GM15510 (cell line): ENCODE results near the gene POP4.

Experiments
- POLR2A ChIP-seq: IDR thresholded peaks from 3 replicates; pipeline ENCODE4 v1.6.1; 2011; ENCODE audit warnings: borderline replicate concordance; ENCODE audit not compliant: insufficient read length; ENCODE audit errors: extremely low read depth

The POP4 gene

DNA sequence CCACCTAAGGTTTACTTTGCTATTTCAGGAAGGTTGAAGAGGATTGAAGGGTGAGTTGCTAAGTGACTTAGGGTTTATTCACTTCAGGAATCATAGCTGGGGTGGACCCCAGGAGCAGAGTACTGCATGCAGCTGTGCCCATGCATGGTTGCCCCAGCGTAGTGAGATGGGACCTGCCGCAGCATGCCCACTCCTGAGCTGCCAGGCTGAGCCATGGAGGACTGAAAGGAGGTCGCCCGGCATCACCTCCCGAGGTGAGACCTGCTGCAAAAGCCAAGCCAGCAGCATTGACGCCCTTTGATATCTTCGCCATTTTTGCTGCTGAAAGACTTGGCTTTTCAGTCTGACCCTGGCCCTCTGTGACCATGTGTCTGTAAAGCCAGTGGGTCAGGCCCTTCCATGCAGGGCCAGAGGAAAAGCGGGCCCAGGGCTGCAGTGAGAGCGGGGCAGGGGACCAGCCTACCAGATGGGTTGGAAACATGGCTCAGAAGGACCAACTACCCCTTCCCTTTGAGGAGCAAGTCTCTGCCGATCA lies 9.9 kb downstream of the POP4 start:
- no peak for TF ChIP-seq POLR2A

DNA sequence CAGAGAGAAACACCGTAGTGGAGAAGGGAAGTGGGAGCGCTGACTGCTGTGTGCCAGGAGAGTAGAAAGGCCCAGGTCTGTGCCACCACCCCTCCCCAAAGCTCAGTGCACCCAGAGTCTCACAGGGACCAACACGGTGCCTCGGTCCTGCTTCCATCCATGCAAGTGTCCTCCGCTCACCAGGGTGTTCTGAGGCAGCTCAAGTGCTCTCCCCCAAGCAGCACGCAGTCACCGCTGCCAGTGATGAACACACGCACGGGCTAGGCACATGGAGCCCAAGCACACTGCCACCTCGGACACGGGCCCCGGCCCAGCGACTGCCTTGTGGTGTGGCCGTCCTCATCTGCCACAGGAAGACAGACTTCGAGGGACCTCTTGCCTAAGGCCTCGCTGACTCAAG lies 10.5 kb downstream of the POP4 start:
- TF ChIP-seq POLR2A, result no peak

DNA sequence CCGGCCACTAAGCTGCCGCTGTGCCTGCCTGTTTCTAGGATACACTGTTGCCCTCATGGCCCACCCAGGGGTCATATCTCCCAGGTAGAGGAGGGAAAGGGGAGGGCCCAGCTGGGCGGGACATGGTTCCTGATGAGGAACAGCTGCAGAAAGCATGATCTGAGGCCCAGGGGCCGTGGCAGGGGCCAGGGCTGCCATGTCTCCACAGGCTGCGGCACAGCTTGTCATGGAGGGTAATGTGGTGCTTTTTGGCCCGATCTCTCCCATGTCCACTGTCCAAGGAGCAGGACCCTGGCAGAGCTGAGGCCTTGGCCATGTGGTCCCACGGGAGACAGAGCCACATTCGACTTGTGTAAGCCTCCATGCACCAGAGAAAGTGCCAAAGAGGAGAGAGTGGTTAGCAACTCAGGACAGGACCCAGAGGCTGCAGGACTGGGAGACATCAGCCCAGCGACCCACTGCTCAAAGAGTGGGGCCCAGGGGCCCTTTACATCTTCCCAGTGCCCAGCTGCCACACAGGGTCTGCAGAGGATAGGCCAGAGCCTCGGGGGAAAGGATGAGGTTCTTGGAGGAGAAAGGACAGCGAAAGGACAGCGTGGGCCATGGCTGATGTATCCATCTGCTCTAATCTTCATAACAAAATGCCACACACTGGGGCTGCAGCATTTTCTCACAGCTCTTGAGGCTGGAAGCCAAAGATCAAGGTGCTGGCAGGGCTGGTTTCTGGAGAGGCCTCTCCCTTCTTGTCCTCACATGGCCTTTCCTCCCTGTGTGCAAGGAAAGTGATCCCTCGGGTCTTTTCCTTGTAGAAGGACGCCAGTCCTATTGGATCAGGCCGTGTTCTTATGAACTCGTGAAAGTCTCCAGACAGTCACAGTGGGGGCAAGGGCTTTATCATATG lies 11.5 kb downstream of the POP4 start:
- TF ChIP-seq POLR2A, result no peak

DNA sequence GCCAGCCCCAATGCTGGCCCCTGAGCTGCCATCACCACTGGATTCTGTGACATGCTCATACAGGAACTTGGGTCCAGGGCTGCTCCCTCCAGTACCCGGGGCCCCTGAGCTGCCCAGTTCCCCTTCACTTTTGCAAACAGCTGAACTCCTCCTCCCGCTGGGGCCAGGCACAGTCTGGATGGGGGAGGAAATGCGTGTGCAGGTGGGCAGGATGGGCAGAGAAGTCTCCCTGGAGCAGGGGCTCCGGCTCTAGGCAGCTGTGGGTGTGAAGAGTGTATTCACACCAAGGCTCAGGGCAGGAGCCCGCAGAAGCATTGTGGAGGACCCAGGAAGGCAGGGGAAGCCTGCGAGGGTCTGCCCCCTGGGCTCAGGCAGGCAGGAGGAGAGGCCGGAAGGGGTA lies 12.4 kb downstream of the POP4 start:
- TF ChIP-seq POLR2A, result no peak

DNA sequence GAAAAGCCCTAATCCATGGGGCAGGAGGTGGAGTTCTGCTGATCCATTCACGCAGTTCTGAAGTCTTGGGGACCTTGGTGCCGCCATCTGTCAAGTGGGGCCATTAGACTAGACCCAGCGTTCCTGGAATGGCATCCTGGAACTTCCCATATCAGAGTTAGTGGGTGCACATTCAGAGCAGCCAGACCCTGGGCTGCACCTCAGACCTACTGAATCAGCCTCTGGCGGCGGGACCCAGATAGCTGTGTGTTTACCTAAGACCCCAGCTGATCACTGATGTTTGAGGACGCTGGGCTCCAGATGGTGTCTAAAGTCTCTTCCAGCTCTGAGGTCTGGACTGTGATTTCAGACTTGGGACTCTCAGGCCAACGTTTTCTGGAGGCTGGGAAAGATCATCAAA lies 12.8 kb downstream of the POP4 start:
- TF ChIP-seq POLR2A, result no peak

DNA sequence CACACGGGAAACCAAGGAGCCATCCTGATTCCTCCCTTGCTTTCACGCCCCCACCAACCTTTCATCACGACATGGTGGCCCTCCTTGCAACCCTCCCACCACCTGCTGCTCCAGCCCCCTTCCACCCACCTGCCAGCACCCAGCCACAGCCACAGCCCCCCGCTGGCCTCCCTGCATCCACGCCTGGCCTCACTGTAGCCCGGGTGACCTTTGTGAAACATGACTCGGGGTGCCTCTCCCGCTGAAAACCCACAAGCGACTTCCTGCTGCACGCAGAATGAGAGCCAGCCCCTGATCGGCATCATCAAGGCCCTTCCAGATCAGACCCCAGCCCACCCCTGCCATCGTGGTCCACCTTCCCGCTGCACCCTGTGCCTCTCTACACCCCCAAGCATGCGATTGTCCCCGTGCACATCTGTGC lies 14.9 kb downstream of the POP4 start:
- no peak for TF ChIP-seq POLR2A

DNA sequence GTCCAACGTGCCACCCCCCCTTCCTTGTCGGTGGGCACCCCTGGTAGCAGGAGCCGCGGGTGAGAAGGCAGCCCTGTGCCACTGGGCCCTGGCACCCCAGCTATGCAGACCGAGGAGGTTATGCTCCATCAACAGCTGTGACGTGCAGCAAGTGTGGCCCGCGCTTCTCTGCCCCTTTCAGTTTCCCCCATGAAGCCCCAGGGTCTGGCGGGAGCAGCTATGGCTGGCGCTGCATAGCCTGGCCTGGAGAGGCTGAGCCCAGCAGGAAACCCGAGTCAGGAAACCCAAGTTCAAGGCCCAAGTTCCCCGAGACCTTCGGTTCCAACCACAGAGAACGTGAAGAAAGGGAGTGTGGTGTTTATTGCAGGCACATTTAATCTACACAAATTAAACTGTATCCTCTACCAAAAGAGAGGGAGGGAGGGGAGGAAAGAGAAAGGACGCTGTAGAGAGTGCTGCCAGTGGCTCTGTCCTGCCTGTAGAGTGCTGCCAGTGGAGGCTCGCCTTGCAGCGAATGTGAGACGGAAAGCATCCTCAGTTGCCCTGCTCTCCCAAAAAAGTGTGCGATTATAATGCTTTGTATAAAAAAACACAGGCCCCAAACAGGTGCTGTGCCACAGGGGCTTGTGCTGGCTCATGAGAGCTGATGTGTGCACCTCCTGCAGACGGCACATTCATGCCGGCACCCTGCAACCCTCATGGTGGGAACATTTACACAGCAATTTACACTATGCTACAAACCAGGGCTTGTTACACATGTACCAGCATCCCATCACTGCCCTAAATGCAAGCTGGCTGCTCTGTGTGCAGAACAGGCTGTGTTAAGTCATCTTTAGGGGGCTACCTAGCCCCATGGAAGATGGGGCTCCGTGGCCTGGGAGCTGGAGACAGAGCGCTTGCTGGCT lies 16.3 kb downstream of the POP4 start:
- no peak for TF ChIP-seq POLR2A

DNA sequence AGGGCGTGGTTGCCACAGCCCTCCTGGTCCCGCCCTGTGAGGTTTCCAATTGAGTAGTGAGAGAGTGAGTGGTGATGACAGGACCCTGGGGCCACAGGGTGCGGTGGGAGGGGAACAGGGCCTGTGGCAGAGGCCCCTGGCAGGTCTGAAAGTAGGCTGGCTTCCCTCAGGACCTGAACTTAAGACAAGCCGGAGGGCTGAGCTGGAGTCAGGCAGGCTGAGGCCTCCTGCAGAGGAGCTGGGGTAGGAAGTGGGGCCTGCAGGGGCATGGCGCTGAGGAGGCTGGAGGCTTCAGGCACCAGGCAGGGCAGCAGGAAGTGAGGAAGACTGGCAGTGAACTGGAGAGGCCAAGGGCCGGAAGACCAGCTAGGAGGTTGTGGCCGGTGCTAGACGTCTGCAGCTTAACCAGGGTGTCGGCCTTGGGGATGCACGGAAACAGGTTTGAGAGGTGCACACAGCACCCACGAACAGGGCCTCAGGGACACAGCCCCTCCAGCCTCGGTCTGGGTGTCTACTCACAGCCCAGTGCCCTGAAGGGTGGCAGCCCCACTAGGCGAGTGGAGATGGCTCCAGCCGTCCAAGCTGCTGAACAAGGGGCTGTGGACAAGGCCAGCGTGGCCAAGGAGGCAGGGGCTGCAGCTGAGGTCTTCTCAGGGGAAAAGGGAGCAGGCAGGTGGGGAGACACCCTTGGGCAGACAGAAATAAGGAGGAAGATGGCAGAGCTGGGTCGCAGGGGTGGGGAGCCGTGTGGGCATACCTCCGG lies 17.8 kb downstream of the POP4 start:
- TF ChIP-seq POLR2A, result no peak

DNA sequence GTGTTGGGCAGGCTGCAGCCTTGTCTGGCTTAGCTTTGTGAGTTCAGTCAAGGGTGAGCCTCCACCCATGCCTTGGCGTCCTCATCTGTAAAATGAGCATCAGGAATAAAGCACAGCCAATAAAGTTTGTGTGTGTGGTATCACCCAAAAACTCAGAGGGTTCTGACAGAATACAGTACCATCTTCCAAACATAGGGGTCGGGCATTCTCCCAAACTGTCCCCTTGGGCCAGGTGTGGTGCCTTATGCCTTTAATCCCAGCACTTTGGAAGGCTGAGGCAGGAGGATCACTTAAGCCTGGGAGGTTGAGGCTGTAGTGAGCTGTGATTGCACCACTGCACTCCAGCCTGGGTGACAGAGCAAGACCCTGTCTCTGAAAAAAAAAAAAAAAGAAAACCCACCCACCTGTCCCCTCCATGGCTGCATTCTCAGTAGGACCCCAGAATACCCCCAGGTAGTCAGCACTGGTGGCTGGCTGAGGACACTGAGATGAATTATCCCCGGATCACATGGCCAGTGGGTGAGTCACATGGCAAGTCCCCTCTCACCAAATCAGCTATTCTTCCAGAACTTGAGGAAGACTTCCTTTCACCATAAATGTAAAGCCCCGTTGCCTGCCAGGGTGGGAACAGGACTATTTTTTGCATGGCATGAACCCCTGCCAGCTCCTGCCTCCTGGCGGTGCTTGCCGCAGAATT lies 18.6 kb downstream of the POP4 start:
- TF ChIP-seq POLR2A, result no peak

DNA sequence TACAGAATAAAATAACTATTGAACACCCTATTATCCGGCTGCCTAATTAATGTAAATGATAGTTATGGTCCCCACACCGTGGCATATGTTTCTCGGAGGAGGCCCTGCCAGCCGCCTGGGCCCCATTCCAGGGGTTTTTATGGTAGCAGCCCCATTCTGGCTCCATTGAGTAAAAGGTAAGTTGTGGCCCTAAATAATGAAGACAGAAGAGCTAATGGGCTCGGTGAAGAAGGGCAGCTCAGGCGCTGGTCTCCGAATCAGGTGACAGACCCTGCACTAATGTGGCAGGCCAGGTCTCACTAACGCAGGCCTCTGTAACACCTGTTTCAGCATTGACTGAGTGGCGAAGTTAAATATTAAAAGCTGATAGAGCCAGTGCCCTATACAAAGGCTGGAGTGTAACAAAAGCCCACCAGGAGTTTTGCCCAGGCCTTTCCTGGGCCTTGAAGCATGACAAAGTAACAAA lies 19.1 kb downstream of the POP4 start:
- TF ChIP-seq POLR2A, result no peak

DNA sequence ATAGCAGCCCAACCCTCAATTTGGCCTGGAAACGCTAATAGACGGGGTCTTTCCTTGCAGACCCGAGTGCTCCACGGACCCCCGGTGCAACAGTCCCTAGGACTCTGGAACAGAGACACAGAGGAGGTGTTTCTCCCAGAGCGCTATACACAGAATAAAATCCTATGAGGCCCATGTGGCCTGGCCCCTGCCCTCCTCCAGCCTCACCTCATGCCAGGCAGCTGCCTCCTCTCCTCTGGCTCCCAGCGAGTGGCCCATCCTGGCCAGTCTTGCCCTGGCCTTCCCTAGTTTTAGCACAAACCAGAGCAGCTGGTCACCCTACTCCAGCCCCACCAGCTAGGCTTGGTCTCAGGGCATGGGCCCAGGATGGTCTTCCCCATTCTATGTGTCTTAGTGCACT lies 20.3 kb downstream of the POP4 start:
- no peak for TF ChIP-seq POLR2A

DNA sequence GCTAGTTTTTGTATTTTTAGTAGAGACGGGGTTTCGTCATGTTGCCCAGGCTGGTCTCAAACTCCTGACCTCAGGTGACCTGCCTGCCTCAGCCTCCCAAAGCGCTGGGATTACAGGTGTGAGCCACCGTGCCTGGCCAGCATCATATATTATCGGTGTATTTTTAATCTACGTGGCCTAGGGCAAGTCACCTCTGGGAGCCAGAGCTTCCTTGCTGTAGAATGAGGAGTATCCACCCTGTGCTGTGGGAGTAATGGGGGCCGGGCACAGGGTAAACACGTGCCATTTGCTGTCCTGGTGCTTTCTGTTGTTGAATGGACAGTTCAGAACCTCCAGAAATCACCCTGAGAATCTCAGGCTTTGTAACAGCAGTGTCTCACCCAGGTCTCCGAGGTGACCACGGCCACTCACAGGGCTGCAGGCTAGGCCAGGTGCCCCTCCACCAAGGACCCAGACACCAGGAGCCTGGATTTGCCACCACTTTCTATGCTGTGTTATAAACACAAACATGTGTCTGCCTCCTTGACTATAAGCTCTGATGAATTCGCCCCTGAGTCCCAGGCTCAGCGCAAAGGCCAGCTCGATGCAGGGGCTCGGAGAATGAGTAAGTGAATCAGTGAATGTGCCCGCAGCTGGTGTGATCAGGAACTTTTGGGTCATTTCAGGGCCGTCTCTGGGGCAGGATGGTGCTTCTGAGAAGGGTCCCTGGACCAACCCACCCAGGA lies 22.7 kb downstream of the POP4 start:
- no peak for TF ChIP-seq POLR2A

DNA sequence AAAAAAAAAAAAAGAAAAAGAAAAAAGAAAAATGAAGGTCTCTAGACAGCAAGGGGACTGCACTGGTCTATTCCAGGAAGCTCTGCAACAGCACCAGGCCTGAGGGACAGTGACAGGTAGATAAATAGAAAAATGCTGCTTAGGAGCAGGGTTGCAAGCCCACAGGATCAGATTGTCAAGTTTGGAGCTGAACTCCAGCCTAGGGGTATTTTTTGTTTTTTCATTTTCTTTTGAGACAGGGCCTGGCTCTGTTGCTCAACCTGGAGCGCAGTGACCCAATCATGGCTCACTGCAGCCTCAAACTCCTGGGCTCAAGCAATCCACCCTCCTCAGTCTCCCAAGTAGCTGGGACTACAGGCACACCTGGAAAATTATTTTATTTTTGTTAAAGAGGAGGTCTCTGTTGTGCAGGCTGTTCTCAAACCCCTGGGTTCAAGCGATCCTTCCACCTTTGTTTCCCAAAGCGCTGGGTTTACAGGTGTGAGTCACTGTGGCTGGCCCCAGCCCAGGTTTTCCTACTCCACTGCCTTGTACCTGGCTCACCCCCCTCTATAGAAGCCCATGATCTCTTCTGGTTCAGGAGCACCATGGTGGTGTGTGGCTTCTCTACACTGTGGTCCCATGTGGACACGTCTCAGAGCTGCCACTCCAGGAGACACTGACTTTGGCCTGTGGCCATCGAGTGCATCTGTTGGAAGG lies 23.9 kb downstream of the POP4 start:
- no peak for TF ChIP-seq POLR2A
